ENCODE measurements around the gene TRERF1.
"Not testable (repeated sequence)": the region's sequence is repeated elsewhere in the genome, so short reads cannot be mapped to it uniquely, and the experiment has no call there.

TRERF1 gene

DNA sequence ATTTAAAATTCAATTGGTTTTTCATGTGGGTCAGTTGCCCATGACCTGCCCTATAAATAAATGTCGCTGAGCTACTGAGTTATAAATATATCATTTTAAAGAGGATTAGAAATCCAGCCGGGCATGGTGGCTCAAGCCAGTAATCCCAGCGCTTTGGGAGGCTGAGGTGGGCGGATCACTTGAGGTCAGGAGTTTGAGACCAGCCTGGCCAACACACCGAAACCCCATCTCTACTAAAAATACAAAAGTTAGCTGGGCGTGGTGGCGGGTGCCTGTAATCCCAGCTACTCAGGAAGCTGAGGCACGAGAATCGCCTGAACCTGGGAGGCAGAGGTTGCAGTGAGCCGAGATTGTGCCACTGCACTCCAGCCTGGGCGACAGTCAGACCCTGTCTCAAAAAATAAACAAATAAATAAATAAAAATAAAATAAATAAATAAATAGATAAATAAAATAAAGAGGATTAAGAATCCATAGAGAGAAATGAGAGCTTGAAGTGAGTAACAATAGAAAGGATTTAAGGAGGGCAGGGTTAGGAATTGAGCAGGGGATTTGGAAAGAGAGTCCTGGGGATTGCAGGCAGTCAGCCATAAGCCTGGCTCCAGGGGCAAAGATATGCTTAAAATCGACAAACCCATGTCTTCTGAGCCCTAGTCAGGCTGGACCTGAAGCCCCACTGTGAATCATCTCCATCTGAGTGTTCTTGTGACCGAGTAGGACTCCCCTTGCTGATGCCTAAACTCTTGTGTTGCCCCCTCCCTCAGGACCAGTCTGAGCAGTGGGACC, 249.4 kb downstream of the TRERF1 start:
- DNase-seq, H3K27ac Mint-ChIP-seq, H3K4me1 Mint-ChIP-seq, H3K9me3 Mint-ChIP-seq, H3K4me3 Mint-ChIP-seq, ATAC-seq, H3K27me3 Mint-ChIP-seq: not testable (repeated sequence)
- peaks cover 14% of the 10 kb centered on the region for H3K36me3 Mint-ChIP-seq (ENCODE audit: low read depth)

- ATAC-seq, result no peak
- Mint-ChIP-seq H3K36me3 (ENCODE audit: low read depth) (peaks cover 14% of the 10 kb centered on the region), H3K4me3 (no peak overlapping the region)
Measured at GRCh38 chr6:42201382-42201781, 250.3 kb downstream of the TRERF1 start.

DNA sequence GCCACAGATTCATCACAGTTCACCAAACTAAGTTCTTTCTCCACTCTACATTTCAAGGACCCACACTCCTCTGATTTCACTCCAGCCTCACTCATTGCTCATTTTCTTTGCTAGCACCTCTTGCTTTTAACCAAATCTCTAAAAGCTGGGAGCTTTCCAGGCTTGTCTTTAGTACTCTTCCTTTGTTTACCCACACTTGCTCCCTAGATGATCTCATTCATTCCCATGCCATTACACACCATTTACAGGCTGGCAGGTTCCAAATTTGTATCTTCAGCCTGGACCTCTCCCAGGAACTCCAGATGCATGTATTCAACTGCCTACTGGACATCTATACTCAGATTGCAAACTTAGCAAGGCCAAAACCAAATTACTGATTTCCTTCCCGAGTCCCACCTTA, 251.7 kb downstream of the TRERF1 start:
- Mint-ChIP-seq H3K36me3 (ENCODE audit: low read depth) (peaks cover 14% of the 10 kb centered on the region), H3K4me1 (peaks cover 2% of the 10 kb centered on the region), H3K9me3 (no peaks in the 10 kb centered on the region), H3K27me3 (no peaks in the 10 kb centered on the region), H3K4me3 (no peak overlapping the region), H3K27ac (no peak overlapping the region)
- DNase-seq (no peak), ATAC-seq (no peak)

More at GRCh38 chr6:42201382-42201781, 250.3 kb downstream of the TRERF1 start:
- peaks cover 2% of the 10 kb centered on the region for H3K4me1 Mint-ChIP-seq
- no peaks in the 10 kb centered on the region for H3K9me3 Mint-ChIP-seq
- H3K27me3 Mint-ChIP-seq, result no peaks in the 10 kb centered on the region
- no peak for DNase-seq
- no peak overlapping the region for H3K27ac Mint-ChIP-seq

DNA sequence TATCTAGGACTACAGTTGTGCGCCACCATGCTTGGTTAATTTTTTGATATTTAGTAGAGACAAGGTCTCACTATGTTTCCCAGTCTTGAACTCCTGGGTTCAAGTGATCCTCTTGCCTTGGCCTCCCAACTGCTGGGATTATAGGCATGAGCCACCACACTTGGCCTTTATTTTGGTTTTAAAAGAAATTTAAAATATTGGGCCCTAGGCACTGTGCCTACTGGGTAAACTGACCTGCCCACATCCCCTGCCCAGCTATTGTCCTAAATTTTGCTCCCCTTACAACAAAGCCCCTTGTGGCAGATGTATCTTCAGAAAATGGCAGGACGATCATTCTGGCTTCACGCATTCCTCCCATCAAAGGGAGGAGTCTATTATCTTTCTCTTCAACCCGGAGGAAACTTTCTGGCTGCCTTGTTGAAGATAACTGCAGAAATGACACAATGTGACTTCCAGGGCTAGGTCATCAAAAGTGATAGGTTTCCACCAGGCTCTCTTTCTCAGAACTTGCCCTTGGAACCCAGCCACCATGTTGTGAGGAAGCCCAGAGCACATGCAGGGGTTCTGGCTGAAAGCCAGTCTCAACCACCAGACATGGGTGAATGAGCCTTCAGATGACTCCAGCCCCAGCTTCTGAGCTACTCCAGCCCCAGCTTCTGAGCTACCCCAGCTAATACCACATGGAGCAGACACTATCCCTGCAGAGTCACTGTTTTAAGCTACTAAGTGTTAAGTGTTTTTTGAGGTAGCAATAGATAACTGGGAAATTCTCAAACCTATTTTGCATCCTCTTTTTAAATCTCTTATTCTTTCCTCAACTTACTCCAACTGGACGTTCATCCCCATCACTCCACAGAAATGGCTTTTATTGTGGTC, 252.4 kb downstream of the TRERF1 start:
- H3K27me3 Mint-ChIP-seq, result no peaks in the 10 kb centered on the region
- no peaks in the 10 kb centered on the region for H3K9me3 Mint-ChIP-seq
- H3K4me3 Mint-ChIP-seq, result no peak overlapping the region
- DNase-seq (no peak), ATAC-seq (no peak)
- H3K36me3 Mint-ChIP-seq (ENCODE audit: low read depth), result peaks cover 11% of the 10 kb centered on the region
- peaks cover 2% of the 10 kb centered on the region for H3K4me1 Mint-ChIP-seq
- peak overlapping the region; percentile 4 for H3K27ac Mint-ChIP-seq

GRCh38 chr6:42197555-42198362, 254.0 kb downstream of the TRERF1 start:
- peak; percentile 84 for ATAC-seq
- no peaks in the 10 kb centered on the region for H3K9me3 Mint-ChIP-seq
- H3K4me3 Mint-ChIP-seq, result no peak overlapping the region

DNA sequence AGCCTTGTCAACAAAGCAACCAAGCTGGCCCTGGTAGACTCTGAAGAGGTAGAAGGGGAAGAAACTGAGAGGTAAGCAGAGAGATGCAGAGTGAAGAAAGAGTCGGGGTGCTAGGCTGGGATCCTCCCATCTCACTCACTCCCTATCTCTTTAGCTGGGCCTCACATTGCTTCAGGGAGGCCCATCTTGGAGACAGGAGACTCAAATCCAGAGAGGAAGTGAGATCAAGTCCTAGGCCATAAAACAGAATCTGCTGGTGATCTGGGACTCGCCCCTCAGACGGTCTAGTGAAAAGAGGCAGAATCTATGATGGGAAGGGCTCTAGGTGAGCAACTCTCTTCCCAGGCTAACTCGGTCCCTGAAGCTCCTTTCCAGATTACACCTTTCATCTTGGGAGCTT, 256.3 kb downstream of the TRERF1 start:
- Mint-ChIP-seq H3K27ac (no peak overlapping the region), H3K4me1 (peaks cover 2% of the 10 kb centered on the region), H3K27me3 (no peaks in the 10 kb centered on the region), H3K4me3 (no peak overlapping the region), H3K36me3 (ENCODE audit: low read depth) (peaks cover 8% of the 10 kb centered on the region), H3K9me3 (no peaks in the 10 kb centered on the region)
- DNase-seq, result no peak
- no peak for ATAC-seq

More at GRCh38 chr6:42197555-42198362, 254.0 kb downstream of the TRERF1 start:
- Mint-ChIP-seq H3K36me3 (ENCODE audit: low read depth) (peaks cover 11% of the 10 kb centered on the region), H3K27me3 (no peaks in the 10 kb centered on the region), H3K27ac (no peak overlapping the region), H3K4me1 (peaks cover 2% of the 10 kb centered on the region)
- DNase-seq, result no peak

DNA sequence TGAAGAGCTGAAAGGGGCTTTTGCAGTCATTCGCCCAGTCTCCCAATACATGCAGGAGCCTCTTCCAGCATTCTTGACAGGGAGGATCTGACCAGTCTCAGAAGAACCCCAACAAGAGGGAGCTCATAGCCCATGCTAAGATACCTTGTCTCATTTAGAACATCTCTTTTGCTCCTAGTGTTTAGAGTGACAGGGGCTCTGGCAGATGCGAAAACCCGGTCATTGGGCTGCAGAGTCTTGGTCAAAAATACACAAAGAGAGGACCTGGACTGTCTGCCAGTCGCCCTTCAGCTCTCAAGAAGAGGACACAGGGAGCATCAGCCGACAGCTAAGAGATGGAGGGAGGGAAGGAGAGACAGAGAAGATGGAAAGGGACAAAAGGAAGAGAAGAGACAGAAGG, 257.7 kb downstream of the TRERF1 start:
- Mint-ChIP-seq H3K27ac (no peak overlapping the region), H3K4me3 (no peak overlapping the region), H3K4me1 (no peaks in the 10 kb centered on the region), H3K9me3 (no peaks in the 10 kb centered on the region), H3K36me3 (ENCODE audit: low read depth) (no peaks in the 10 kb centered on the region), H3K27me3 (no peaks in the 10 kb centered on the region)
- ATAC-seq (no peak), DNase-seq (no peak)

GRCh38 chr6:42193491-42193894, 258.2 kb downstream of the TRERF1 start:
- no peaks in the 10 kb centered on the region for H3K36me3 Mint-ChIP-seq (ENCODE audit: low read depth)

DNA sequence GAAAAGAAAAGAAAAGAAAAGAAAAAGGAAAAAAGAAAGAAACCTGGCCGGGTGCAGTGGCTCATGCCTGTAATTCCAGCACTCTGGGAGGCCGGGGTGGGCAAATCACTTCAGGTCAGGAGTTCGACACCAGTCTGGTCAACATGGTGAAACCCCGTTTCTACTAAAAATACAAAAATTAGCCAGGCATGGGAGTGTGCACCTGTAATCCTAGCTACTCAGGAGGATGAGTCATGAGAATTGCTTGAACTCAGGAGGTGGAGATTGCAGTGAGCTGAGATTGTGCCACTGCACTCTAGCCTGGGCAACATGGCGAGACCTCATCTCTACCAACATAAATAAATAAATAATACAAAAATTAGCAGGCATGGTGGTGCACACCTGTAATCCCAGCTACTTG, 259.3 kb downstream of the TRERF1 start:
- not testable (repeated sequence) for H3K27me3 Mint-ChIP-seq; H3K9me3 Mint-ChIP-seq; H3K36me3 Mint-ChIP-seq (ENCODE audit: low read depth); H3K4me1 Mint-ChIP-seq; H3K4me3 Mint-ChIP-seq; ATAC-seq; H3K27ac Mint-ChIP-seq; DNase-seq

More at GRCh38 chr6:42193491-42193894, 258.2 kb downstream of the TRERF1 start:
- DNase-seq (no peak), ATAC-seq (no peak)
- Mint-ChIP-seq H3K9me3 (no peaks in the 10 kb centered on the region), H3K4me1 (no peaks in the 10 kb centered on the region), H3K4me3 (no peak overlapping the region), H3K27ac (no peak overlapping the region), H3K27me3 (no peaks in the 10 kb centered on the region)

- H3K4me1 Mint-ChIP-seq, result no peaks in the 10 kb centered on the region
- H3K9me3 Mint-ChIP-seq, result no peaks in the 10 kb centered on the region
- ATAC-seq, result no peak
- DNase-seq, result no peak
- H3K27ac Mint-ChIP-seq, result no peak overlapping the region
- H3K27me3 Mint-ChIP-seq, result no peaks in the 10 kb centered on the region
- H3K36me3 Mint-ChIP-seq (ENCODE audit: low read depth), result no peaks in the 10 kb centered on the region
- H3K4me3 Mint-ChIP-seq, result no peak overlapping the region
Measured at GRCh38 chr6:42190554-42191183, 261.1 kb downstream of the TRERF1 start.

DNA sequence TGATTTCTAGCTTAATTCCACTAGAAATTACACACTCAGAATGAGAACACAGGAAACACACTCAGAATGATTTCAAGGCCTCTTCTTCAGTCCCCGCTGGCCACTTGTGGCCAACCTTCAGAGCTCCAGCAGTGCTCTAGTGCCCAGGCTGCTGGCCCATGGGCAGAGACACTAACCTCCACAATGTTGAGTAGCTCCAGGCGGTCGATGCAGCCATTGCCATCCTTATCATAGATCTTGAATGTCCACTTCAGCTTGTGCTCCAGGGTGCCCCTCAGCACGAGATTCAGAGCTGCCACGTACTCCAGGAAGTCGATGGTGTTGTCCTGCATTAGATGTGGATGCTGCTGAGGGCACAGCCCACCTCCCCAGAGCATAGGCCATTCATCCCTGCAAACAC, 263.3 kb downstream of the TRERF1 start:
- H3K4me1 Mint-ChIP-seq, result no peaks in the 10 kb centered on the region
- H3K27ac Mint-ChIP-seq, result no peak overlapping the region
- H3K9me3 Mint-ChIP-seq, result no peaks in the 10 kb centered on the region
- H3K36me3 Mint-ChIP-seq (ENCODE audit: low read depth), result no peaks in the 10 kb centered on the region
- ATAC-seq, result no peak
- no peak overlapping the region for H3K4me3 Mint-ChIP-seq
- no peaks in the 10 kb centered on the region for H3K27me3 Mint-ChIP-seq
- DNase-seq, result no peak

DNA sequence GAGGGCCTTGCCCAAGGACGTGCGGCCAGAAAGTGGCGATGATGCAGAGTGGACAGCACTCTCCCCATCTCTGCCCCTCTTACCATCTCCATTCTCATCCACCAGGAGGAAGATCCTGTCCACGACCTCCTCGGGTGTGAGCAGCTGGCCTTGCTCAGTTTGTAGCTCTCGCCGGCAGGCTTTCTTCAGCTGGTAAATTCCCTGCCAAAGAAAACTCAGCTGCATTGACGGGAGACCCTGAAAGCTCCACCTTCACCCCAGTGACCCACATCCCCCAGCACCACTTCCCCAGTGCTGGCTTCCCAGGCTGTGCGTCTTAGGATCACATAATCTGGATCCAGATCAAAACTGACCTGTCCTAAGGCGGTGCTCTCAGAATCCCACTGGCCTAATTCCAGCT, 266.1 kb downstream of the TRERF1 start:
- DNase-seq, result no peak
- Mint-ChIP-seq H3K4me3 (no peak overlapping the region), H3K36me3 (ENCODE audit: low read depth) (no peaks in the 10 kb centered on the region), H3K9me3 (no peaks in the 10 kb centered on the region), H3K27ac (no peak overlapping the region), H3K27me3 (no peaks in the 10 kb centered on the region), H3K4me1 (no peaks in the 10 kb centered on the region)
- ATAC-seq, result no peak

DNA sequence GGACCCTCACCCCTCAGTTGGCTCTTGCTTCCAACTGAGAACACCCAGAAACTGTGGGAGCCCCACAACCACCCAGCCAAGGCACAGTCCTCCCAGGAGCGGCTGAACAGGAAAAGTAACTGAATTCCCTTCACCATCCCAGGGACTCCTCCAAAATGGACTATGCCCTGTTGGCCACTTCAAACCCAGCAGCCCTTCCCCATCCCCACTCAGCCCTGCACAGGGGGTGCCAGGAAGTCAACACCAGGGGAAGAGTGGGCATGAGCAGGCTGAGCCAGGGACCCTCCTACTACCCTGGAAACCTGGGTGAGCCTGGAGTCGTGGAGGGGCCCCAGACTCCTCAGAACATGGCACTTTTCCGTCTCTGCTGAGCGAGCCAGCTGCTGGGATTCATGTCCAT, 267.3 kb downstream of the TRERF1 start:
- DNase-seq (no peak), ATAC-seq (no peak)
- Mint-ChIP-seq H3K27ac (no peak overlapping the region), H3K27me3 (peaks cover 1% of the 10 kb centered on the region), H3K4me3 (no peak overlapping the region), H3K4me1 (peaks cover 8% of the 10 kb centered on the region), H3K36me3 (ENCODE audit: low read depth) (no peaks in the 10 kb centered on the region), H3K9me3 (no peaks in the 10 kb centered on the region)

- Mint-ChIP-seq H3K27me3 (peaks cover 4% of the 10 kb centered on the region), H3K9me3 (no peaks in the 10 kb centered on the region), H3K36me3 (ENCODE audit: low read depth) (no peaks in the 10 kb centered on the region), H3K4me1 (peaks cover 8% of the 10 kb centered on the region), H3K27ac (no peak overlapping the region), H3K4me3 (no peak overlapping the region)
- DNase-seq (no peak), ATAC-seq (no peak)
Measured at GRCh38 chr6:42182101-42182500, 269.6 kb downstream of the TRERF1 start.

Measured in activated naive CD8-positive, alpha-beta T cell treated with anti-CD3 and anti-CD28 coated beads, Interleukin-2, amount 50 U/mL, for 24 hours (primary cell).